ENCODE data around the gene PCYT2.

PCYT2 gene

DNA sequence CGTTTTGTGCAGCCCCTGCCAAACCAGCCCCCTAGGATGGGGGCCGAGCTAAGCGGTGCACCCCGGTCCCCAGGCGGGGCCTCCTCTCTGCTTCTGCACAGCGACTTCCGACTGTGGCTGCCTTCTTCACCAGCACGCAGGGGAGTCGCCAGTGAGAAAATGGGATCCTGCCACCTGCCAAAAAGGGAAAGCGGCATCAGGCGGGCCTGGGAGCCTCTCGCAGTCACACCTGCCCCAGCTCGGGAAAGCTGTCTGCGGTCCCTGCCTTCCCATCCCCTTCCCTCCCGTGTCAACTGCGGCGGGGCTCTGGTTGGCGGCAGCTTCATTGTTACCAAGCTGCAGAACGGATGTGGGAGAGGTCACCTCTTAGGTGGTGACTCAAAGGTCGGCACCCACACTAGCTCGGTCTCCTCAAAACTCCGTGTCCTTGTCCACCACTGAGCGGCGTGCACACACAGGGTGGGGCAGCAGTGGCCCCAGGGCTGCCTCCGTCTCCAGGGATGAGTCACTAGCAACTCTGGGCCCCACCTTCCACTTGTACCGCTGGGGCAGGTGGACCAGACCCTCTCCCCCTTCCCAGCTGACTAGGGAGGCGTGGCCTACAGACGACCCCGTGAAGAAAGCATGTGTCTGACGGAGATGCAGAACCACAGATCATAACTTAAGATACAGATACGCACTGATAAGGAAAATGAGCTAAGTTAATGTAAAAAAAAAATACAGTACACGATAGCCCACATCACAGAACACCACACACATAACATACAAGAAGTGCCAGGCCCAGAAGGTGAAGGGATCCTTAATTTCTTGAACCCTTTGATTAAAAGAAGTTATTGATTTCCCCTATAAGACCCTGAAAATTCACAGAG lies 1.5 kb upstream of the PCYT2 start:
- DNase-seq: no peak

DNA sequence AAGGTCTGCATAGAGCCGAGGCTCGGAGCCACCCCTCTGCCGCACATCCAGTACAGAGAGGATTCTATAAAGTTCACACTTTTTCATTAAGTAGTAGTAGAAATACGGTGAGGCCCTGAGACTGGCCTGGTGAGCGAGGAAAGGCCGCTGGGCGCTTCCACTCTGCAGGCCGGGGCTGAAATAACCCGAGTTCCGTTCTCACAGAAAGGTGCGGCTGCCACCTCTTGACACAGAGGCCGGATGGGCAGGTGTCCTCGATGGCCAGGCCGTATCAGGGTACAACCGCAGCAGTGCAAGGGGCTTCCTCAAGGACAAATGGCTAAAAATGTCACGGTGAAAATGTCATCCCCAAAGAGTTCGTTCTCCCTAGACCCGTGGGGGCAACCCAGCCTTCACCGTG lies 770 bp upstream of the PCYT2 start:
- DNase-seq: no peak

GRCh38 chr17:81910840-81911276 lies 341 bp downstream of the PCYT2 start:
- no peak for DNase-seq

DNA sequence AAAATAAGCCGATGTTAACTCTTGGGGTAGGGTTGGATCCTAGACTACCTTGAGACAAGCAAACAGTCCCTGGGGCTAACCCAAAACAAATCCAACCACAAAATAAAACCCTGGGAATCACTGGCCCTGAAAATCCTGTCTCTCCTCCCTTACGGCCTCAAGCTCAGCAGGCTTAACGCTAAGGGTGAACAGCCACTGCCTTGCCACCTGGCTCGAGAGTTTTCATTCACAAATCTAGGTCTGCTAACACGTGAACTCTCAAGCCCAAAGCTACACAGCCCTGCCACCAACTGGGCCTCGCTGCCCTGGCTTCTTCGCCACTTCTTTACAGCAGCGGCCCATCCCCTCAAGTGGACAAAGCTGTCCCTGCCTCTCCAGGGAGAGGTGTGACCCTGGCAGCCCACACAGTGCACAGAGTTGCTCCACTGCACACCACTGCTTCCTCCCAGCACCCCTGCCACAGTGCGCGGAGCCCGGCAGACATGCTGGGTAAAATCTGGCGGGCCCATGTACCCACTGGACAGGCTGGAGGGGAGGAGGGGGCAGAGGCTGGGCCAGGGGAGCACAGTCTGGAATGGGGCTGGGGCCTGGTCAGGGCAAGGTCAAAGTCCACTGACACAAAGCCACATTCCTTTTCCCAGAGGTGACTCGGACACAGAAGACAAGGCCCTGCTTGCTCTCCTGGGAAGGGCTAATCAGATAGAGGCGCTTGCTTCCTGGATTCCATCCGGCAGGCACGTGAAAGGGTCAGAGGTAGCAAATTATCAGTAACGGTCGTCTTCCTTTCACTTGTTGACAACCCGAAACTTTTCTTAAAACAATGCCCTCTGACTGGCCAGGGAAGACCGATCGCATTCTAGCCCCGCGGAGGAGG lies 996 bp downstream of the PCYT2 start:
- no peak for DNase-seq

DNA sequence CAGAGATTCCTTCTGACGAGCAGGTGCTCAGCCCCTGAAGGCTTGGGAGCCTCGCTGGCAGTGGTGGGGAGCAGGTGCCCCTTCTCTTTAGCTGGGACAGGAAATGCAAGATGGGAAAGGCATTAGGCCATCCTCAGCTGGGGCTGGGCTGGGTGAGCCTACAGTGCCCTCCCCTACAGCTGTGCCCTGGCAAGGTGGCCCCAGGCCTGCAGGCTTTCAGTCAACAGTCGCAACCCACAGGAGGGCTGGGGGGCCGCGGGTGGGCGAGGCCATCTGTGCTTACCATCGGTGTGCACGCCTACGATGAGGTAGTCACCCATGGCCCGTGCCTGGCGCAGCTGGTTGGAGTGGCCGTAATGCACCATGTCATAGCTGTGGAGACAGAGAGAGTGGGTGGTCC lies 2.0 kb downstream of the PCYT2 start:
- DNase-seq: no peak

- no peak for DNase-seq
Measured at GRCh38 chr17:81908793-81909192, 2.4 kb downstream of the PCYT2 start.

- no peak for DNase-seq
Measured at GRCh38 chr17:81907219-81908145, 3.7 kb downstream of the PCYT2 start.

DNA sequence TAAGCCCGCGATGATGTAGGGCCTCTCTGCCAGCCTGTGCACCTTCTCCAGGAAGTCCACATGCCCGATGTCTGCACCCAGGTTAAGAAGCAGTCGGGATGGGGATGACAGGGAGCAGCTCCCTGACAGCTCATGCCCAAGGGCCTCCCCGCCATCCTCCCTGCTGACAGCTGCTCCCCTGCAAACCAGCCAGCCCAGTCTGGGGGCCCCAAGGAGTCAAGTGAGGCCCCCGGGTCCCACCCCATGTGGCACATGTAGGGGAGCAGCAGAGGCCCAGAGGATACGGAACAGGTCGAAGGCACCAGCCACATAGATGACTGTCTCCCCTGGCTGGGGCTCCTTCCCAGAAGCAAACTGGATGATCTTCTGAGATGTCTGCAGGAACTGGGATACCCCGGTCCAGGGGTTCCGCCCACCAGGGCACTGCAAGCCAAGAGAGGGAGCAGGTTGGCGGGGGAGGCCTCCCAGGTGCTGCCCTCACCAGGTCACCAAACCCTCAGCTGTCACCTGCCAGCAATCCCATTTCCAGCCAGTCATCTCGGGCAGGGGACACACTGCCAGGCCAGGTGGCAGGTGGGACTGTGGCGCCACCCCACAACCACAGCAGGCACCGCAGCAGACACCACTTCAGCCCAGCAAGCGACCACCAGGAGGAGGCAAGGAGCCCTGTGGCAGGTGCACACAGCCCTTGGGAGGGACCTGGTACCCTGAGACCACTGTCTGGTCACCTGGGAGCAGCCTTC lies 4.6 kb downstream of the PCYT2 start:
- DNase-seq: no peak

GRCh38 chr17:81905993-81906392 lies 5.2 kb downstream of the PCYT2 start:
- no peak for DNase-seq

DNA sequence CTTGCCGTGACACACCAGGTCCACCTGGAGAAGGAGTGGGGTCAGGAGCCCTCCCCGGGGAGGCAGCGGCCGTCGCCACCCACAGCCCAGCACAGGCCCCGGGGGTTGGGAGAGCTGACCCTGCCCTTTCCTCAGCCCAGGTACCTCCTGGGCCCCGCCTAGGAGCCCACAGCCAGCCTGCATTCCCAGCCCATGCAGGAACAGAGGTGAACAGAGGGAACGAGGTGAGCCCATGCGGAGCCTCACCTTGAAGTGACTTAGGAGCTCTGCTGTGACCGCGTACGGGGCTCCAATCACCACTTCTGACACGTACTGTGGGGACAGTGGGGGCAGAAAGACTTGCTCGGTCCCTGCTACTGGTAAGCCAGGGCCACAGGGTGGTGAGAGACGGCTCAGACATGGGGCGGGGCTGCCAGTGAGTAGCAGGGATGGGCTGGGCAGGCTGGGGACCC lies 5.7 kb downstream of the PCYT2 start:
- no peak for DNase-seq

DNA sequence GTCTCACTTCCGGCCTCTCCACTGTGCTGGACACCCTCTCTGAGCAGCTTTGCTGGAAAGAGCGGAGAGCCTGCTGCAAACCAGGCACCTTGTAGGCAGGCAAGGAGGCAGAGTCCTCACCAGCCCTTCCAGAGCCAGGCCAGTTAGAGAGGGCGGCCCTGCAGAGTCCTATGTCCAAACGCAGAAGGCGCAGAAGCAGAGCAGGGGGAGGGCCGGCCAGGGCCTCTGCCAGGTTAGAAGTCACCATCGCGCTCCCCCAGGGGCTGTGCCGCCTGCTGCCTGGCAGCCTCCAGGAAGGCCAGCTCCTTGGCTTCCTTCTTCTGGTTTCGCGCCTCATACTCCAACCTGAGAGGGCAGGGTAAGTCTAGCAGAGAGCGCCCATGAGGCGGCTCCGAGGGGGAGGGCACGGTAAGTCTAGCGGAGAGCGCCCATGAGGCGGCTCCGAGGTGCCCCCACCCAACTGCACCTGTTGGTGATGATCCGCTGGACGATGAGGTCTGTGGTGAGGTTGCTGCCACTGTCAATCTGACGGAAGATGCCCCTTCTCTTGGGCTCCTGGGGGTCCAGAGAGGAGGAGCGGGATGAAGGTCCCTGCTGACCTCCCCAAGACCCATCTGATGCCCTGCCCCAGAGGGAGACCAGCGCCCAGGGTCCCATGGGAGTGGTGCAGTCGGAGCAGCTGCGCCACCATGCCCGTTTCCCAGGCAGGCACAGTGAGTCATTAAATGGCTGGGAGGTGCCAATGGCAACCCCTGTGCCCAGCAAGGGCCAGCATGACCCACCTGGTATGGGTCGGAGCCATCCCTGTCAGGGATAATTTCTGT lies 6.4 kb downstream of the PCYT2 start:
- DNase-seq: no peak

DNA sequence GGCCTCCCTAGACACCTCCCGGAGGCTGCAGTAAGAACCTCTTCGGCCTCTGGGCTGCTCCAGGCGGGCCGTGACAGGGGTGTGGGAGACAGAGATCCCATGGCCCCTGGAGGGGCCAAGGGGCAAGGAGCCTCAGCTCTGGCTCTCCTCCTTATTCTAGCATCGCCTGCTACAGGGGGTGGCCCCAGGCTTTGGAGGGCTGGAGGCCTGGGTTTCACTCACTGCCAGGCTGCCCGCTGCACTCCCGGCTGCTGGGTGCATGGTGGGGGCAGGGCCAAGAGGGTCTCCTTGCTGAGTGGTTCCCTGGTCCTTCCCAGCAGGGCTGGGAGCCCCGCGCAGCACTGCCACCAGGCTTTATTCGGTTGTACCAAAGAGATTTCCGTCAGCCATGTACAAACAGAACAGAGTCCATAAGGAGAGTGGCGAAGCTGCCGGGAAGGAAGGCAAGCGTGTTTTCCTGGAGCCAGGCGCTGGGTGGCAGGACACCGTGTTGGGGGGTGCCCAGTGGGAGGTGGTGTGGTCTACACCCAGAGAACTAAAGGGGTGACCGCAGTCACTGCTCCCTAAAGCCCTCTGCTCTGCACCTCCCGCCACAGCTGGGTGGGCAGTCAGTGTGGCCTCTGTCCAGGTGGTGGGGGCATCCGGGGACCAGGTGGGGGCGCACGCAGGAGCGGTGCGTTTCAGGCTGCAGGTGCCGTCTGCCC lies 7.2 kb downstream of the PCYT2 start:
- DNase-seq: no peak

DNA sequence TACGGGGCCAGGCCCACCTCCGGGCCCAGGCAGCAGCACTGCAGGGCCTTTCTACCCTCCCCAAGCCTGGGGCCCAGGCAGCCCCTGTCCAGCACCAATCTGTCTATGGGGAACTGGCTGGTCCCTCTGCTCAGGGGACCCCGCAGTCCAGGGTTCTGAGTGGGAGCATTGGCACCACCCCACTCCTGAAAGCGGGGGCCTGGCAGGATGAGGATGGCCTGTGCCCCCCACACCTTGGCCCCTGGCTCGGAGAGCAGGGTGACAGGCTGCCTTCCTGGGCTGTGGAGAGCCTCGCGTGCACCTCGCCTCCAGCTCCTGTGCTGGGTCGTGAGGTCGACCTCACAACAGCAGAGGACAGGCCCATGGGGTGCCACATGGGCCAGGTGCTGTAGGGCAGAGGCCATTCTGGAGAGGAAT lies 7.8 kb downstream of the PCYT2 start:
- DNase-seq: no peak

GRCh38 chr17:81902653-81903414 lies 8.4 kb downstream of the PCYT2 start:
- no peak for DNase-seq

DNA sequence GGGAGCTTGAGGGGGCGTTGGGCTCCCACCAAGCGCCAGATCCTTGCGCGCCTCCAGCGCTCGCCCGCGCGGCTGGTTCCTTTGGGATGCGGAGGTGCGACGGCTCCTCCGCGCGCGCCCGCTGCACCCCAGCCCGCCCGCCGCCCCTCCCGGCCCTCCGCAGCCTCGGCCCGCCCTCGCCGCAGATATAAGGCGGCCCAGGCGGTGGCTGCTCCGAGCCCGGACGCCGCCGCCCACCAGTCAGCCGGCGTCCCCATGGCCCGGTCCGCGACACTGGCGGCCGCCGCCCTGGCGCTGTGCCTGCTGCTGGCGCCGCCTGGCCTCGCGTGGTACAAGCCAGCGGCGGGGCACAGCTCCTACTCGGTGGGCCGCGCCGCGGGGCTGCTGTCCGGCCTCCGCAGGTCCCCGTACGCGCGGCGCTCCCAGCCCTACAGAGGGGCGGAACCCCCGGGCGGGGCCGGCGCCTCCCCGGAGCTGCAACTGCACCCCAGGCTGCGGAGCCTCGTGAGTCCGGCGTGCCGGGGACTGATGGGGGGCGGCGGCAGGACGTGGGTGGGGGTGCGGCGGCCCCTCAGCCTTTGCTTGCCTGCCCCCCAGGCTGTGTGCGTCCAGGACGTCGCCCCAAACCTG lies 9.1 kb downstream of the PCYT2 start, which contains the start of gene NPB:
Gene NPB (plus strand): TSS at position 216 of the 630 bp plus-strand sequence. CDS start 40 bp downstream, at position 256.
- no peak for DNase-seq

DNA sequence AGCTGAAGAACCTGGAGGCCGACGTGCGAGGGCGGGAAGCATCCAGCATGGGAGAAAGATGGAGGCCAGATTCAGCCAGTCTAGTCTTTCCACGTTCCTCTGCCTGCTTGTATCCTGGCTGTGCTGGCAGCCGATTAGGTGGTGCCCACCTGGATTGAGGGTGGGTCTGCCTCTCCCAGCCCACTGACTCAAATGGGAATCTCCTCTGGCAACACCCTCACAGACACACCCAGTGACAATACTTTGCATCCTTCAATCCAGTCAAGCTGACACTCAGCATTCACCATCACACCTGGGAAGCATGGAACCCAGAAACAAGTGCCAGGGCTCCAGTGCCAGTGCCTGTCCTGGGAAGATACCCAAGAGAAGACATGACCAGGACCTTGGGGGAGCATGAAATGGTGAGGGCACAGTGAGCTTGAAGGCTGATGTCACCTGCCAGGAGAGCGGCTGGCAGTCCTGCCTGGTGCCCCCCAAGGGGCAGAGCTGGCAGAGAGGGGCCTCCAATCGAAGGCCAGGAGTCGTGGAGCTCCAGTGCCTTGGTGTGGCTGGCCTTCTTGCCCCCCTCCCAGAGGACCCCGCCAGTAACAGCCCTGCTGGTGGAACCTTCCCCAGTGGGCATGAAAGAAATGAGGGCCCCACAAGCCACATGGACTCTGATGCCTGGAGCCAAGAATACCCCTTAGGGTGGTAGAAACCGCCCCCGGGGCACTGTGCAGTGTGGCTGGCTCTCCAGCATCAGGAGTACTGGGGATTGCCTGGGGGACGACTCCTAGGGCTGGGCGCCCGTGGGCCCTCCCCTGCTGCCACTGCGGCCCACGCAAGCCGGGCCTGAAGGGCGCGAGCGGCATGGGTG lies 9.8 kb downstream of the PCYT2 start:
- DNase-seq: no peak

- no peak for DNase-seq
Measured at GRCh38 chr17:81900181-81900820, 10.9 kb downstream of the PCYT2 start.
